Dedifferentiated amniotic fluid mesenchymal stem cell (primary cell): ENCODE results near the gene SLC24A5.

Experiments used
- DNase-seq: peaks from one replicate; pipeline ENCODE4 v3.0.0-alpha.2; 2016; ENCODE audit errors: extremely low spot score

SLC24A5 gene

GRCh38 chr15:48120745-48121144, at the start of gene SLC24A5:
SLC24A5 (plus strand) TSS chr15:48120990; CDS start chr15:48121045, 55 bp downstream.
- DNase-seq = no peak

- DNase-seq = no peak
These were observed 47.8 kb upstream of the SLC24A5 start for GRCh38 chr15:48072941-48073340.

- no peak for DNase-seq
These were observed 46.9 kb upstream of the SLC24A5 start for GRCh38 chr15:48073881-48074280.

- DNase-seq = no peak
These were observed 44.3 kb upstream of the SLC24A5 start for GRCh38 chr15:48076454-48076853.

GRCh38 chr15:48077616-48078184, 43.1 kb upstream of the SLC24A5 start:
- no peak for DNase-seq

- DNase-seq = no peak
These were observed 35.8 kb upstream of the SLC24A5 start for GRCh38 chr15:48084759-48085590.

GRCh38 chr15:48085591-48085930, 35.2 kb upstream of the SLC24A5 start:
- DNase-seq = no peak

GRCh38 chr15:48086133-48086532, 34.7 kb upstream of the SLC24A5 start:
- DNase-seq = no peak

- no peak for DNase-seq
These were observed 34.2 kb upstream of the SLC24A5 start for GRCh38 chr15:48086576-48086975.

- DNase-seq = no peak
These were observed 32.9 kb upstream of the SLC24A5 start for GRCh38 chr15:48087844-48088243.

- no peak for DNase-seq
These were observed 31.1 kb upstream of the SLC24A5 start for GRCh38 chr15:48089702-48090101.

GRCh38 chr15:48090115-48090514, 30.7 kb upstream of the SLC24A5 start:
- no peak for DNase-seq

GRCh38 chr15:48090666-48091065, 30.1 kb upstream of the SLC24A5 start:
- DNase-seq = no peak

- no peak for DNase-seq
These were observed 29.3 kb upstream of the SLC24A5 start for GRCh38 chr15:48091522-48091921.

- no peak for DNase-seq
These were observed 24.4 kb upstream of the SLC24A5 start for GRCh38 chr15:48096355-48096786.

GRCh38 chr15:48096813-48097212, 24.0 kb upstream of the SLC24A5 start:
- DNase-seq = peak; percentile 77

- DNase-seq = no peak
These were observed 23.5 kb upstream of the SLC24A5 start for GRCh38 chr15:48097264-48097663.

GRCh38 chr15:48101376-48101961, 19.3 kb upstream of the SLC24A5 start:
- DNase-seq = no peak

- DNase-seq = no peak
These were observed 18.6 kb upstream of the SLC24A5 start for GRCh38 chr15:48102167-48102566.

GRCh38 chr15:48103647-48104046, 17.1 kb upstream of the SLC24A5 start:
- DNase-seq = no peak

- no peak for DNase-seq
These were observed 14.9 kb upstream of the SLC24A5 start for GRCh38 chr15:48105936-48106335.

- no peak for DNase-seq
These were observed 11.6 kb upstream of the SLC24A5 start for GRCh38 chr15:48109212-48109611.
